Neuronal stem cell (in vitro differentiated cells): ENCODE data around the gene TMEM9.
A peak's percentile ranks its signal among the peaks of the same experiment; 100 is the strongest.

Experiments used
- DNase-seq: peaks from one replicate; pipeline ENCODE4 v3.0.0-alpha.2; 2013; ENCODE audit warnings: low spot score
- H2AFZ ChIP-seq: one replicate; pipeline ENCODE4 v1.6.1; 2013; ENCODE audit warnings: mild to moderate bottlenecking, low read length, inconsistent platforms
- H2AK5ac ChIP-seq: 2 replicates; pipeline ENCODE4 v1.6.1; 2013; ENCODE audit warnings: low read depth, mild to moderate bottlenecking, inconsistent platforms, low read length, moderate library complexity, mixed read lengths
- H2BK120ac ChIP-seq: 2 replicates; pipeline ENCODE4 v1.6.1; 2013; ENCODE audit warnings: low read depth, mild to moderate bottlenecking, inconsistent platforms, low read length, moderate library complexity, mixed read lengths
- H2BK12ac ChIP-seq: one replicate; pipeline ENCODE4 v1.6.1; 2013; ENCODE audit warnings: low read length, inconsistent platforms
- H2BK15ac ChIP-seq: 2 replicates; pipeline ENCODE4 v1.6.1; 2013; ENCODE audit warnings: mild to moderate bottlenecking, low read length, inconsistent platforms, mixed read lengths
- H2BK5ac ChIP-seq: one replicate; pipeline ENCODE4 v1.6.1; 2013; ENCODE audit warnings: inconsistent platforms, mild to moderate bottlenecking, low read length, moderate library complexity
- H3K14ac ChIP-seq: one replicate; pipeline ENCODE4 v1.6.1; 2013; ENCODE audit warnings: low read length, inconsistent platforms
- H3K18ac ChIP-seq: 2 replicates; pipeline ENCODE4 v1.6.1; 2013; ENCODE audit warnings: low read length, inconsistent platforms
- H3K23ac ChIP-seq: 2 replicates; pipeline ENCODE4 v1.6.1; 2013; ENCODE audit warnings: low read depth, mild to moderate bottlenecking, mixed read lengths, low read length, inconsistent platforms; ENCODE audit not compliant: poor library complexity
- H3K27ac ChIP-seq: replicated peaks from 3 replicates; pipeline ENCODE4 v1.5.1; 2013; ENCODE audit warnings: low read length, inconsistent platforms
- H3K27me3 ChIP-seq, 3 experiments: 2 replicates each; pipeline ENCODE4 v1.6.1; 2013; ENCODE audit warnings: low read length in 3 of 3, mild to moderate bottlenecking in 2 of 3, inconsistent platforms in 1 of 3, low read depth in 1 of 3, mixed read lengths in 1 of 3, moderate library complexity in 1 of 3; ENCODE audit not compliant: control insufficient read depth in 3 of 3, insufficient read depth in 3 of 3
- H3K36me3 ChIP-seq, 2 donors: replicated peaks in 1 of 2; 2 replicates each; pipeline ENCODE4 v1.6.1; 2013; ENCODE audit warnings: low read length in 2 of 2; ENCODE audit not compliant: control insufficient read depth in 2 of 2, insufficient read depth in 2 of 2
- H3K4ac ChIP-seq: 2 replicates; pipeline ENCODE4 v1.6.1; 2013; ENCODE audit warnings: inconsistent platforms, mild to moderate bottlenecking, low read length, moderate library complexity
- H3K4me1 ChIP-seq, 2 donors: 1 replicate in 1 of 2; 2 replicates in 1 of 2; pipeline ENCODE4 v1.6.1; 2013; ENCODE audit warnings: low read length in 2 of 2, low read depth in 1 of 2; ENCODE audit not compliant: control insufficient read depth in 2 of 2, insufficient read depth in 1 of 2
- H3K4me2 ChIP-seq: one replicate; pipeline ENCODE4 v1.6.1; 2013; ENCODE audit warnings: mild to moderate bottlenecking, low read length, inconsistent platforms; ENCODE audit not compliant: insufficient read depth, poor library complexity, severe bottlenecking
- H3K4me3 ChIP-seq, 2 donors: 2 replicates each; pipeline ENCODE4 v1.5.1; 2013; ENCODE audit warnings: low read length in 2 of 2, mild to moderate bottlenecking in 2 of 2, inconsistent platforms in 1 of 2, moderate library complexity in 1 of 2
- H3K79me1 ChIP-seq: one replicate; pipeline ENCODE4 v1.6.1; 2013; ENCODE audit warnings: low read depth, mild to moderate bottlenecking, inconsistent platforms, low read length, moderate library complexity
- H3K9ac ChIP-seq: one replicate; pipeline ENCODE4 v1.6.1; 2013; ENCODE audit warnings: mild to moderate bottlenecking, low read depth, low read length, inconsistent platforms; ENCODE audit not compliant: poor library complexity
- H3K9me3 ChIP-seq, 2 donors: replicated peaks in 1 of 2; 2 replicates each; pipeline versions ENCODE3 to v1.6.1; 2013; ENCODE audit warnings: low read length in 2 of 2, mild to moderate bottlenecking in 2 of 2, inconsistent platforms in 1 of 2, low read depth in 1 of 2, mixed read lengths in 1 of 2, moderate library complexity in 1 of 2; ENCODE audit not compliant: control insufficient read depth in 2 of 2, insufficient read depth in 1 of 2
- H4K8ac ChIP-seq: one replicate; pipeline ENCODE4 v1.6.1; 2013; ENCODE audit warnings: low read depth, mild to moderate bottlenecking, inconsistent platforms, low read length, moderate library complexity
- H4K91ac ChIP-seq: one replicate; pipeline ENCODE4 v1.6.1; 2013; ENCODE audit warnings: low read length, low read depth, mild to moderate bottlenecking, inconsistent platforms; ENCODE audit not compliant: poor library complexity
- WGBS, 2 donors: extraction: QIAGEN DNeasy Blood & Tissue Kit; methylation state at CpG; one replicate each; pipeline ENCODE4 v1.1.7; 2013; ENCODE audit warnings: missing lambda C conversion rate in 2 of 2, mixed read lengths in 1 of 2; ENCODE audit not compliant: insufficient read length in 2 of 2, insufficient replicate concordance in 1 of 2; ENCODE audit errors: extremely low coverage in 2 of 2; 5-methylcytosine and 5-hydroxymethylcytosine counted together

TMEM9 gene

DNA sequence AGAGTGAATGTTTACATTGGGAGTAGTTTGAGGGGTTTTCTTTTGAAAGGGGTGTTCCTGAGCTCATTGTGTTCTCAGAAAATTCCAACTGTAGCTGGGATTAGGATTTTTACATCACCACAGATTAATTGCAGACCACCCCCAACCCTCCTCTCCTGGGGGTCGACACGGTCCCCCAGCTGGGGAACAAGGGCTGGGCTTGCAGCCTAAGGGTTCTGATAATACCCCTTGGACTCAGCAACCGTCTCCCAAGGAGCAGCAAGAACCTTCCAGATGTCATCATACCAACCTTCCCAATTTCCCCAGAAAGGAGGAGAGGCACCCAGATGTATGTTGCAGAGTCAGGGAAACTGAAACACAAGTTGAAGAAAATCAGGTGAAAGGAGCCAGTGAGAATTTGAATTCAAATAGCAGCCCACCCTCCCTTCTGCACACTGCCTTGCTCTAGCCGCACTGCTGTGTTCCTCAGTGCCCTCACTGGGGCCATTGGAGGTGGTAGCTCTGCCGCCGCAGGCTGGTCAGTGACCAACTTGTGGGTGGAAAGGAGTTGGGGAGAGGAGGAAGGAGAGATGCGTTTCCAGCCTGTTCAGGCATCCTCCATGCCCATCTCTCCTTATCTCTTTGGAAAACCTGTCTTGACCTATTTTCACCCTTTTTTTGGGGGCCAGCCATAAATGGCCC, 21.7 kb upstream of the TMEM9 start:
- Histone ChIP-seq H3K23ac (no peak overlapping the region), H3K4me3 (no peak overlapping the region), H2AFZ (no peak overlapping the region), H2BK12ac (no peak overlapping the region), H4K8ac (no peak overlapping the region), H3K4ac (no peak overlapping the region), H3K4me2 (no peak overlapping the region), H3K27ac (no peak overlapping the region), H3K9me3 (no peaks in the 10 kb centered on the region), H2BK120ac (no peak overlapping the region), H3K14ac (no peak overlapping the region), H3K4me1 (peaks cover 1 to 5% of the 10 kb centered on the region in 2 donors), H2AK5ac (no peak overlapping the region), H4K91ac (no peak overlapping the region), H3K18ac (no peak overlapping the region), H3K27me3 (peaks cover 0 to 45% (median 0%) of the 10 kb centered on the region in 3 experiments), H3K79me1 (no peaks in the 10 kb centered on the region), H2BK15ac (no peak overlapping the region), H2BK5ac (no peak overlapping the region), H3K9ac (no peak overlapping the region), H3K36me3 (no peaks in the 10 kb centered on the region)
- no peak for DNase-seq
- no CpG with 5 or more reads among the region's 7 CpGs for WGBS, 2 donors

DNA sequence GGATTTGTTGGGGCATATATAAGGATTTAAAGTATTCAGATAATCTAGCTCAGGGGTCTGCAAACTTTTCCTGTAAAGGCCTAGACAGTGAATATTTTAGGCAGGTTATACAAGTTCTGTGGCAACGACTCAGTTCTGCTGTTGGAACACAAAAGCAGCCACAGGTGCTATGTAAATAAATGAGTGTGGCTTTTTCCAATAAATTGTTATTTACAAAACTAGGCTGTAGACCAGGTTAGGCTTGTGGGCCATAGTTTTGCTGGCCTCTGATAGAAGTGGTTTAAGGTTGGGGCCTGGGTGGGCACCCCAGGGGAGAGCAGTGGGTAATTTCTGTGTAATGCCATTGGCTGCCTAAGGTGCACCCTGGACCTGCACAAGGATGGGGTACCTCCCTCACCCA, 19.5 kb upstream of the TMEM9 start:
- Histone ChIP-seq H3K27ac (no peak overlapping the region), H2BK12ac (peak overlapping the region; percentile 84)
- no CpG with 5 or more reads among the region's 1 CpG for WGBS, 2 donors

DNA sequence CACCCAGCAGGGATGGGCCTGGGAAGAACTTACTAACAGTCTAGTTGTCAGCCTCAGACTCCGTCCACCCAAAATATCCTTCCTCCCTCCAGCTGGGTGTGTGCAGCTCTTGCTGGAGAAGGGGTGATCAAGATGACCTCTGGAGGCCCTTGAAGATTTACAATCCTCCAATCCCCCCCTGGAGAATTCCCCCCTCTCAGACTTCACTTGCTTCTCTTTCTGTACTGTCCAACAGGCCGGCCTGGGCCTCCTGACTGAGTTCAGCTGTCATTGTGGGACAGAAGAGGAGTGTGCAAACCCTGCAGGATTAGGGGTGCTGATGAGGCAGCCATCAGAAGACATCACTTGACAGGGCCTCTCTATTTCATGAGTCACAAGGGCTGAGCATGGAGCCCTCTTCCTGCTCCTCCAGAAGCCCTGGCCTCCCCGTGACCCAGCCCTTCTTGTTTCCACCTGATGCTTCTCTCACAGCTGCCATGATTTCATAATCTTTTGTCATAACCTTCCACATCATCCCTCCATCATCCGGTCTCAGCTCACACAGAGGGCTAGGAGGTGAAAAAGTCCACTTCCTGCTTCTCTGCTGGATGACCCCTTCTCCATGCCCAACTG, 18.8 kb upstream of the TMEM9 start:
- Histone ChIP-seq H2BK120ac (no peak overlapping the region), H3K18ac (no peak overlapping the region), H3K79me1 (no peaks in the 10 kb centered on the region), H3K23ac (no peak overlapping the region), H4K8ac (no peak overlapping the region), H3K9ac (no peak overlapping the region), H2AK5ac (no peak overlapping the region), H3K14ac (no peak overlapping the region), H2BK5ac (no peak overlapping the region), H4K91ac (no peak overlapping the region), H3K27ac (no peak overlapping the region), H3K9me3 (no peaks in the 10 kb centered on the region), H2AFZ (no peak overlapping the region), H3K4ac (no peak overlapping the region), H3K4me1 (peaks cover 3 to 9% of the 10 kb centered on the region in 2 donors), H3K36me3 (no peaks in the 10 kb centered on the region), H2BK15ac (no peak overlapping the region), H2BK12ac (no peak overlapping the region), H3K4me3 (no peak overlapping the region), H3K4me2 (no peak overlapping the region), H3K27me3 (peaks cover 0 to 46% (median 2%) of the 10 kb centered on the region in 3 experiments)
- DNase-seq: no peak
- WGBS, 2 donors: no CpG with 5 or more reads among the region's 4 CpGs

More for the DNA sequence above, 19.5 kb upstream of the TMEM9 start:
- Histone ChIP-seq H4K91ac (no peak overlapping the region), H3K18ac (no peak overlapping the region), H3K4ac (no peak overlapping the region), H4K8ac (no peak overlapping the region), H3K4me2 (no peak overlapping the region), H3K27me3 (peaks cover 0 to 46% (median 2%) of the 10 kb centered on the region in 3 experiments), H3K9ac (no peak overlapping the region), H3K79me1 (no peaks in the 10 kb centered on the region), H2AFZ (no peak overlapping the region), H3K4me3 (no peak overlapping the region), H2BK5ac (no peak overlapping the region), H2BK120ac (no peak overlapping the region), H3K9me3 (no peaks in the 10 kb centered on the region), H3K36me3 (no peaks in the 10 kb centered on the region), H2AK5ac (no peak overlapping the region), H3K14ac (no peak overlapping the region), H3K4me1 (peaks cover 3 to 9% of the 10 kb centered on the region in 2 donors), H3K23ac (no peak overlapping the region), H2BK15ac (no peak overlapping the region)
- no peak for DNase-seq

GRCh38 chr1:201172326-201172725, 18.1 kb upstream of the TMEM9 start:
- no peak for DNase-seq
- H3K9ac ChIP-seq: no peak overlapping the region
- H3K4ac ChIP-seq: no peak overlapping the region
- H4K91ac ChIP-seq: no peak overlapping the region
- H3K27ac ChIP-seq: no peak overlapping the region
- no peak overlapping the region for H2BK12ac ChIP-seq
- peaks cover 3 to 9% of the 10 kb centered on the region in 2 donors for H3K4me1 ChIP-seq
- no peak overlapping the region for H4K8ac ChIP-seq
- WGBS, 2 donors: no CpG with 5 or more reads among the region's 4 CpGs
- H3K79me1 ChIP-seq: no peaks in the 10 kb centered on the region
- H3K4me2 ChIP-seq: no peak overlapping the region
- no peak overlapping the region for H3K18ac ChIP-seq
- H3K4me3 ChIP-seq: no peak overlapping the region
- no peak overlapping the region for H2BK15ac ChIP-seq
- peaks cover 0 to 46% (median 2%) of the 10 kb centered on the region in 3 experiments for H3K27me3 ChIP-seq
- H2BK120ac ChIP-seq: no peak overlapping the region
- no peak overlapping the region for H2BK5ac ChIP-seq
- no peak overlapping the region for H2AK5ac ChIP-seq
- H3K9me3 ChIP-seq: no peaks in the 10 kb centered on the region
- no peak overlapping the region for H3K14ac ChIP-seq
- H3K36me3 ChIP-seq: no peaks in the 10 kb centered on the region
- H3K23ac ChIP-seq: no peak overlapping the region
- H2AFZ ChIP-seq: no peak overlapping the region
